Measurements from ENCODE around the gene GMDS.

The GMDS gene

GRCh38 chr6:1617466-1618310, 627.7 kb downstream of the GMDS start:
- no peak for DNase-seq

- DNase-seq, result no peak
These were observed 628.5 kb downstream of the GMDS start for GRCh38 chr6:1616701-1617463.

GRCh38 chr6:1615853-1616420, 629.5 kb downstream of the GMDS start:
- no peak for DNase-seq

GRCh38 chr6:1615151-1615852, 630.1 kb downstream of the GMDS start:
- no peak for DNase-seq

GRCh38 chr6:1614448-1615150, 630.8 kb downstream of the GMDS start:
- DNase-seq, result peak; percentile 65

GRCh38 chr6:1613688-1614447, 631.5 kb downstream of the GMDS start:
- DNase-seq, result no peak

- DNase-seq, result no peak
These were observed 632.1 kb downstream of the GMDS start for GRCh38 chr6:1613346-1613687.

- DNase-seq, result no peak
These were observed 632.5 kb downstream of the GMDS start for GRCh38 chr6:1612974-1613306.

GRCh38 chr6:1612299-1612973, 633.0 kb downstream of the GMDS start:
- no peak for DNase-seq

GRCh38 chr6:1611572-1612298, 633.7 kb downstream of the GMDS start:
- DNase-seq, result no peak

- no peak for DNase-seq
These were observed 634.2 kb downstream of the GMDS start for GRCh38 chr6:1611322-1611571.

- DNase-seq, result no peak
These were observed 634.7 kb downstream of the GMDS start for GRCh38 chr6:1610497-1611321.

- no peak for DNase-seq
These were observed 635.5 kb downstream of the GMDS start, which contains the start of gene FOXC1 for GRCh38 chr6:1609648-1610496. Gene FOXC1 (plus strand): TSS chr6:1609915. CDS start chr6:1610446, 531 bp downstream.

GRCh38 chr6:1609041-1609647, 636.3 kb downstream of the GMDS start:
- DNase-seq, result no peak

GRCh38 chr6:1608222-1609040, 637.0 kb downstream of the GMDS start:
- DNase-seq, result no peak

GRCh38 chr6:1607516-1608221, 637.7 kb downstream of the GMDS start:
- no peak for DNase-seq
